HG03135 (cell line): ENCODE results near the gene TMEM132C.
"Not testable (repeated sequence)": the region's sequence is repeated elsewhere in the genome, so short reads cannot be mapped to it uniquely, and the experiment has no call there.

Experiments
- ATAC-seq: cut with Tn5 transposase; IDR thresholded peaks from one replicate; pipeline ENCODE4 v1.9.1; 2021; ENCODE audit warnings: mild to moderate bottlenecking, moderate library complexity; ENCODE audit not compliant: unreplicated experiment

The TMEM132C gene

GRCh38 chr12:128604219-128604618 is 337.2 kb downstream of the TMEM132C start:
- ATAC-seq: not testable (repeated sequence)

DNA sequence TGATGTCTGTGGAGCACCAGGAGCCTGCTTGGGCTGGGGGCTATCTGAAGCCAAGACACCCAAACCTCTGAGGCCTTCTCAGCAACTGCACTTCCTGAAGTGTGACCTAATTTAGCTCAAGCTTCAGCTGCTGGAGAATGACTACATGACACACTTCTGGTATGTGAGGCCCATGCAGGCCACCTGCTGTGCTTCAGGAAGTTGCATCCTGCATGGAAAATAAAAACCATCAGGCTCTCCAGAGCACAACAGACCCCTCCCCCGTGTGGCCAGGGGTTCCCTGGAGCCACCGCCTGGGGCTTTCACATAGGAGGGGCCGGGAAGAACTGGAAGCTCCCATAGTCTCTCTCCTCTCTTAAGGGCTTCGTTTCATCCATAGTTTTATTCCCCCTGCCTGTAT is 339.1 kb downstream of the TMEM132C start:
- ATAC-seq: no peak

DNA sequence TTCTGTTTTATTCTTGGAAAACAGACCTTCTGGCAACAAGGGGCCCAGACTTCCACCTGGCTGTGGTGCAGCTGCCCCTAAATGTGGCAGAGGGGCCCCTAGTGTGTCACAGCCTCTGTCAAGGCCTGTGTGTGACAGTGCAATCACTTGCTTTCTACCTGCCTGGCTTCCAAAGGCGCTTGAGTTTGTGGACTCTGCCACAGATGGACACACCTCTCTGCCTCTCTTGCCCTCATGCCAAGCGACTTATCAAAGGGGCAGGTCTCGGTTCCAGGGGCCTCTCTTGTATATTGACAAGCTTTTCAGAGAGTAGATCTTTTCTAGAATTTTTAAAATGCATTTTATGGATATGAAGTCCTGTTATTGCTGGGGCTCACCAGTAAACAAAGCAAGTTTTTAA is 339.6 kb downstream of the TMEM132C start:
- no peak for ATAC-seq

GRCh38 chr12:128606970-128607369 is 340.0 kb downstream of the TMEM132C start:
- no peak for ATAC-seq

- ATAC-seq: no peak
These were observed 340.7 kb downstream of the TMEM132C start for GRCh38 chr12:128607641-128608040.

DNA sequence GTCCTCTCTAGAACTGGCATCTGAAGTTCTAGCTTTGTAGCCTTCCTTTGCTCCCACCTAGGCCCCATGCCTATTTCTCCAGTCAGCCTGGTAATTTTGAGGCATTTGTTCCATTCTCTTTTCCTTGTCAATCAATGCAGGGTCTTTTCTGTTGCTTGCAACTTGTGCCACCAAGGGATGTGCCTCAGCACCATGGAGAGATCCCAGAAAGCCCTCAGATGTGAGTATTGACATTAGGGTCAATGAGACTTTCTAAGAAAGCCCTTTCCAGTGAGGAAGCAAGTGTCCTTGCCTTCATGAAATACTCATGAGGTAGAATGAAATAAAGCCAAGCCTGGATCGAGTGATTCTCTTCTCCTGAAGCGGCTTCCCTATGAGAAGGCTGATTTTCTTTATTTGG is 342.9 kb downstream of the TMEM132C start:
- no peak for ATAC-seq

- ATAC-seq: no peak
These were observed 344.8 kb downstream of the TMEM132C start for GRCh38 chr12:128611736-128612135.

- no peak for ATAC-seq
These were observed 345.3 kb downstream of the TMEM132C start for GRCh38 chr12:128612150-128612850.

DNA sequence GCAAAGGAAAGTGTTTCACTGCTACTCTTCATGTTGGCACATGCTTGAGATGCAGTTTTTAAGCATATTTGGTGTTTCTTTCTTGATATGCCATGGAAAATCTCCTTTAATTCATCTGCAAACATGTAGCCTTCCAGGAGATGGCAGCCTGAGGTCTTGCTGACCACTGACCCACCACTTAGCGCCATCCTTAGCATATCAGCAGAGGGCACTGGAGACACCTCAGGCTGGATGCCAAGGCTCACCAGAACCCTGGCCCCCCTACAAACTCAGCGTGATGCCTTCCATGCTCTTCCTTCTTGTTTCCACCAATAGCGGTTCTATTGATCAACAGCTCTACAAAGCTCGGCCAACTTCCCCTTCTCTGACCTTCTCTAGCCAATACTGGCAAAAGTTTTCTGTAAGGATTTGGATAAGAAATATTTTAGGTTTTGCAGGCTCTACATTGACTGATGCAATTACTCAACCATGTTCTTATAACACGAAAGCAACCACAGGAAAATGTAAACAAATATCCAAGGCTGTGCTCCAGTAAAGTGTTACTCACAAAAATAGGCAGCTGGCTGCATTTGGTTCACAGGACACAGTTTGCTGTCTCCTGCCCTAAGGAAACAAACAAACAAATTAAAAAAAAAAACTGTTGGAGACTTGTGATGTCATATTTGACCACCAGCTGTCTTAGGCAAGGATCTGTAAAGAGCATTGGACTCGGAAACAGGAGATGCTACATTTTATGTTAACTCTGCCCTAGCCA is 347.0 kb downstream of the TMEM132C start:
- ATAC-seq: no peak

DNA sequence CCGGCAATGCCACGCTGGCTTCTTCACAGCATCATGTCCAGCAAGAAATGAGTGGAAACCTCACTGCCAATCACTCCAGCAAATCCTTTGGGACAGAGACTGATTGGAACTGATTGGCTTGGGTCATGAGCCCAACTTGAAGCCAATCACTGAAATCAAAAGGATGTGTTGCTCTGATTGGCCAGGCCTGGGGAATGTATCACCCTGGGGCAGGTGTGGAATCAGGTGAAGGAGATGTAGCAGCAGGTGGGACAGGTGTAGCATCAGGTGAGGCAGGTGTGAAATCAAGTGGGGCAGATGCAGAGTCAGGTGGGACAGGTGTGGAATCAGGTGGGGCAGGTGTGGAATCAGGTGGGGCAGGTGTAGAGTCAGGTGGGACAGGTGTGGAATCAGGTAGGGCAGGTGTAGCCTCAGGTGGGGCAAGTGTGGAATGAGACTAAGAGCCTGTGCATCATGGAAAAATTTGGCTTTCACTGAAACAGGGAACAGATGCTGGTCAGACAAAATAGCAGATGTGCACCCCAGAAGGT is 350.4 kb downstream of the TMEM132C start:
- ATAC-seq: no peak

DNA sequence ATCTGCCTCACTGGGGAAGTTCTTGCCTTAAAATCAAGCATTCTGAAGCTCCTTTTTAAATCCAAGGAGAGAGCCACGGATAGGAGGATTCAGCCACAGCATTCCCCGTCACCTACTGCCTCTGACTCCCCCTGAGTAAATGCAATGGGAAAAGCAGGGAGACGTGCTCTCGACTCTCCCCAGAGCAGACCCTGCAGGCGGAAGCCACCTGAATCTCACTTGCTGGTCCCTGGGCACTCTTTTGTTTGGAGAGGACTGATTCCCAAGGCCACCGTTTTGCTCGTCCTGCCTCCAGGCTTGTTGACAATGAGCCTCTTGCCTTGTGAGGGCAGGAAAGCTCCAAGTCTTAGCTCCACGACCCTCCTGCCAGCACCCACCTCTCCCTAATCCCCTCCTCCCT is 352.3 kb downstream of the TMEM132C start:
- ATAC-seq: no peak

DNA sequence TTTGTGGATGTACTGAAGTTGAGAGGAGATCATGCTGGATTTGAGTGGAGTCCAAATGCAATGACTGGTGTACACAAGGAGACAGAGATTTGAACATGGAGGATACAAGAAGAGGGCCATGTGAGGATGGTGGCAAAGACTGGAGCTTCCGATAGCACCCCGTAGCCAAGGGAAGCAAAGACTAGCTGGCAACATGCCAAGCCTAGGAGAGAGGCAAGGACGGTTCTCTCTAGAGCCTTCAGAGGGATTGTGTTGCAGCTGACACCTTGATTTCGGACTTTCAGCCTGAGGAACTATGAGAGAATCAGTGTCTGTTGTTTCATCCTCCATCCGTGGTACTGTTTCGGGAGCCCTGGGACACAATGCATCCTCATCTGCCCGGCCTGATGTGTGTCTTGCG is 354.3 kb downstream of the TMEM132C start:
- no peak for ATAC-seq

DNA sequence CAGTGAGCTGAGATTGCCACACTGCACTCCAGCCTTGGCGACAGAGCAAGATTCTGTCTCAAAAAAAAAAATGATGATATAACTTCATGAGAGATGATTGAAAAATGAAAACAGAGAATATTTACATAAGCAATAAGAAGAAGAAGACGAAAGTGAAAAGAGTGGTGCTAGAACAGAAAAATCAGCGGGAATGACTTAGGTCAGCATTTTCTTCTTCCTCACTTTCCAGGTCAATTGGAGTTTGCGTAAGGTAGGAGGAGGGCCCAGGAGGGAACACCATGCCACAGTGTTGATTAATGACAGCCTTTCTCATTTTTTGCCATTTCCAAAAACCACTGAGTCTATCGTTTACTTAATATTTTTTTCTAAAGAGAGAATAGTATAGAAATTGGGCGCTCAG is 356.8 kb downstream of the TMEM132C start:
- ATAC-seq: no peak

- no peak for ATAC-seq
These were observed 359.9 kb downstream of the TMEM132C start for GRCh38 chr12:128626808-128627320.

DNA sequence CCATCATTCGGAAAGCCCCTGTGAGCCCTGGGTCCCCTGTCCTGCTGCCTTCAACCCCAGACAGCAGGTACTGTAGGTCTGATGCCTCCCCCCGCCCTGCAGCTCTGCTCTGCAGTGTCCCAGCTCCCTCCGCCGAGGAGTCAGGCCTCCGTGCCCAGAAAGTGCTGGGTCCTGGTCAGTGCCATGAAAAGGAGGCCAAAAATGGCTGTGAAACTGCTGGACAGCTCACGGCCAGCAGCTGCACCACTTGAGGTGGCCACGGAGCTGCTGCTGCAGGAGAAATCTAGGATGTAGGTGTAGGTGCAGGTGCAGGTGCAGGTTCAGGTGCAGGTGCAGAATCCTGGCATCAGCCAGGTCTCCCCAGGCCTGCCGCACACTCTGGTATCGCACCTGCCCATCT is 360.7 kb downstream of the TMEM132C start:
- ATAC-seq: no peak

DNA sequence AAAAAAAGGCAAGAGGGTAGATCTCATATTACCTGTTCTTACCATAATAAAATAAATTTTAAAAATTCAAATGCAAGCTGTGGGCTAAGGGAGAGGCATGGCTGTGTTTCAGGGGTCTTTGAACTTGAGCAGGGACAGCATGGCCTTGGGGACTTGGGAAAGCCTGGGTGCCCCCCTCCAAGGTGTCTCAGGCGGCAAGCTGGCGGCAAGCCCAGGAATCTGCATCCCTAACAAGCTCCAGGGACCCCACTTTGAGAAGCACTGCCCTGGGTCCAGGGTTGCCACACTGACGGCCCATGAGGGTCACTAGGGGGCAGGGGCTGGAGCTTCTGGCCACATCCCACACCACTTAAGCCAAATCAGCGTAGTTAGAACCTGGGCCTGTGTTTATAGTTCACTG is 363.0 kb downstream of the TMEM132C start:
- no peak for ATAC-seq

DNA sequence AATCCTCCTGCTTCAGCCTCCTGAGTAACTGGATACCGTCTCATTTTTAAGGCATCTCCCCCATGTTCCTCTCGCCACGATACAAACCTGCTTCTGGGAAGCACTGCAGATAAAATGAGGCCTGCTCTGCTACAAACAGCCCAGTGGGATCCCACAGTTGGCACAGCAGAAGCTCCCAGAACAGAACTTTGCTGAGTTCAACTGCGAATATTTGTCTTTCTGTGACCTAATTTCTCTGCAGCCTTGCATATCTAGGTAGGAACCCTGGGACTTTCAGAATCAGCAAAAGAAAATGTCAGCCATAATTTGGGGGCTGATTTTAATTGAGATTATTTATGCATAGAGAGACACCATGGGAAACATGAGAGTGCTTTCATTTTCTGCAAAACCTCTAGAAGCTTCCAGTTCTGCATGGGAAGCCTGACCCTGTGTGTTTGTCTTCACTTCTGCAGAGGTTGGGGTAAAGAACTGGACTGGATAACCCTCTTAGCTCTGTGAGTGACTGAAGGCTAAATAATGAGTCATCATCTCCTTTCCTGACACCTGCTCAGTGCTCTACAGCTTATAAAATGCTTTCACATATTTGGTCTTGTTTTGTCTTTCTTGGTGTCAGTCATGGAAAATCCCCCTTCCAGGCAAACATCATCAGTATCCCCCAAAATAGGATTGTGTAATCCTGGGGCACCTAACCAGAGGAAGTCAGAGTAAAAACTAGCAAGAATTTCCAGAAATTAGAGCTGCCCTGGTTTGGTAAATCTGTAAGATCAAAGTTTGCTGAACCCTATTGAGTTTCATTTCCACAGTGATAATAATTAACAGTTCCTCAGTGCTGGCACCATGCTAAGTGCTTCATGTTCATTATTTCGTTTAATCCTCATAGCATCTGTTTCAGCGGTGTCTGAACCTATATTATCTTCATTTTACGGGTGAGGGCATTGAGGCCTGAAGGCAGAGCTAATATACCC is 371.0 kb downstream of the TMEM132C start:
- ATAC-seq: peak; percentile 97

GRCh38 chr12:128639089-128639488 is 372.1 kb downstream of the TMEM132C start:
- no peak for ATAC-seq

- ATAC-seq: no peak
These were observed 376.2 kb downstream of the TMEM132C start for GRCh38 chr12:128643155-128643554.

DNA sequence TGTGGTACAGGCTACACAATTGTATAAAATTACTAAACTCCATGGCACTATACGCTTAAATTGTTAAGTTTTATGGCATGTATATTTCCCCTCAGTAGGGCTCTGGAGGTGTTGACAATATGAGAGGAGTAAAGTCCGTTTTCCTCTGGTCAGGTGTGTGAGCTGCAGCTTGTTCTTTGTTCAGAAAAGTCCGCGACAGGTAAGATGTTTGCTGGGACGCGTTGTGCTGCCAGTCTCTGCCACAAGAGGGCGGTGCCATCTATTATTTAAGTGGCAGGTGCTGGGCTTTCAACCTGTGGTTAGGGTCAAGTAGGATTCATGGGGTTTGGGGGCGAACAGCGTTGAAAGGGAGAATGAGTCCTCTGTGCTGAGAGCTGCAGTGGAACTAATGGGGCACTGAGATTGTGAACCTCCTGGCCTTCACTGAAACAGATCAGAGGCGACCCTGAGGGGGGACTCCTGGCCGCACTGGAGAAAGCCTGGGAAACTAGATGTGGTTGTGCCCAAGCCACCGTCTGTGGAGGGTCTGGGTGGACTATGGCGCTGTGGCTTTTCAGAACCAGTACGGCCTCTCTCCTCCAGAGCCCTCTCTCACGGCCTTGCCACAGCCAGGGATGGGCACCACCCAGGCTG is 377.8 kb downstream of the TMEM132C start:
- ATAC-seq: no peak
